Heart left ventricle (tissue), 16 donors: ENCODE results near the gene PCDH15. TPM values are rescaled to one million over a fixed set of nuclear protein-coding genes. Genes with fewer than 3 reads are reported as not detected.

Experiments
- ATAC-seq, 4 donors: fragments of 200-7000 bp; cut with Tn5 transposase; one replicate each; pipeline ENCODE4 v1.9.1; 2020 to 2022; ENCODE audit warnings: moderate library complexity in 4 of 4, mild to moderate bottlenecking in 3 of 4, moderate number of reproducible peaks in 1 of 4
- DNase-seq, 5 donors: peaks; one replicate each; pipeline ENCODE4 v3.0.0-alpha.2; 2020
- H3K27ac ChIP-seq, 12 donors: fragments of 200-600 bp; sonication (generic) in 4 of 12; one replicate each; pipeline versions ENCODE4 v1.5.0 to v1.8.0; 2016 to 2022; ENCODE audit warnings: mild to moderate bottlenecking in 2 of 12
- H3K27me3 ChIP-seq, 9 donors: fragments of 200-600 bp; sonication (generic) in 2 of 9; one replicate each; pipeline versions ENCODE4 v1.5.1 to v1.8.0; 2016 to 2022; ENCODE audit warnings: mild to moderate bottlenecking in 3 of 9
- H3K36me3 ChIP-seq, 9 donors: fragments of 200-600 bp; sonication (generic) in 2 of 9; one replicate each; pipeline versions ENCODE4 v1.5.0 to v1.8.0; 2018 to 2022; ENCODE audit warnings: mild to moderate bottlenecking in 2 of 9
- H3K4me1 ChIP-seq, 12 donors: fragments of 200-600 bp; sonication (generic) in 4 of 12; one replicate each; pipeline versions ENCODE4 v1.5.0 to v1.8.0; 2016 to 2022; ENCODE audit warnings: mild to moderate bottlenecking in 3 of 12
- H3K4me3 ChIP-seq, 12 donors: fragments of 200-600 bp; sonication (generic) in 4 of 12; one replicate each; pipeline versions ENCODE4 v1.5.0 to v1.8.0; 2017 to 2022; ENCODE audit warnings: mild to moderate bottlenecking in 9 of 12, moderate library complexity in 4 of 12
- H3K9me3 ChIP-seq, 12 donors: fragments of 200-600 bp; sonication (generic) in 4 of 12; one replicate each; pipeline versions ENCODE4 v1.5.0 to v1.8.0; 2016 to 2022; ENCODE audit warnings: mild to moderate bottlenecking in 1 of 12
- CTCF ChIP-seq, 12 donors: fragments of 200-600 bp; sonication (generic) in 4 of 12; IDR thresholded peaks; one replicate each; pipeline versions ENCODE4 v1.5.0 to v1.8.0; 2018 to 2022; ENCODE audit warnings: antibody characterized with exemption in 12 of 12, mild to moderate bottlenecking in 5 of 12
- POLR2A ChIP-seq, 2 donors: fragments of 450-650 bp; IDR thresholded peaks; one replicate each; pipeline ENCODE4 v1.6.1; 2017; ENCODE audit warnings: antibody characterized with exemption in 2 of 2, mild to moderate bottlenecking in 2 of 2, moderate library complexity in 2 of 2
- WGBS, 4 donors: extraction: QIAGEN DNeasy Blood & Tissue Kit in 2 of 4; methylation state at CpG; one replicate each; pipeline versions ENCODE4 v1.1.5 to v1.1.7; 2013 to 2018; 5-methylcytosine and 5-hydroxymethylcytosine counted together
- intact Hi-C, 10 donors: fragments of 100-400 bp; cut with DNase I; formaldehyde crosslinking; loops; one replicate each; pipeline versions ENCODE4 v1.11.1 to v1.14.2; 2022
- polyA plus RNA-seq, 2 donors: library from polyadenylated mRNA; stranded (reverse); fragments of 200-250 nt; gene quantifications; one replicate each; pipeline ENCODE4 v1.2.3, GENCODE V29; 2013
- total RNA-seq, 9 donors: library from RNA; depleted of rRNA in 2 of 9; stranded (reverse); fragments of >200 nt in 2 of 9; fragmentation: NEBNext Ultra II Directional in 3 of 9; extraction: Animal tissue kit (Norgen Biotek cat#: 25700) in 3 of 9; gene quantifications; one replicate each; pipeline versions ENCODE4 v1.1.0 to v1.2.4, GENCODE V29; 2016 to 2023
- donor health status: ischemic (EF 13 %, LVEDD 7.1; RV severe dilation, severe dysfunction).
- donor health status: healthy with polysubstance abuse.
- donor health status: DM: no; HTN: yes; CAD: no.
- donor health status: DM: no; HTN: no; CAD: no.
- donor health status: ischemic (EF 25% LVEDD 6.9; RV normal size, moderate dysfunction).
- donor health status: ischemic (EF 25% LVEDD 5.7; RV mildly dilated, moderate dysfunction).
- donor health status: healthy.
- donor health status: DM: yes; HTN: yes; CAD: no.
- donor health status: ischemic (EF 35%, LVEDD 5.7; RV mildly dilated, moderate dysfunction).
- donor health status: nonischemic (EF 11% LVEDD 7.7; RV severe dilation, severe dysfunction).
- donor health status: DM: yes; HTN: yes; CAD: no.
- donor health status: PGD.
- donor health status: ischemic (EF 29% LVEDD 5.4; RV normal size, mild dysfunction).
- donor health status: nonischemic (EF 23%, LVEDD 6.1; RV moderate dilation, normal function).

PCDH15 gene
- total and polyA plus RNA-seq, 11 donors, result 0.04 to 0.93 (median 0.13) TPM; not detected in 3

GRCh38 chr10:54259104-54259503 is 541.9 kb downstream of the PCDH15 start:
- H3K4me3 ChIP-seq, result no peak overlapping the region
- no peak overlapping the region for H3K27ac ChIP-seq
- ATAC-seq (peak in 2 of 4 donors; percentile 34 to 71), DNase-seq (no peak)
- intact Hi-C loops, result no loop called here
- WGBS, 4 donors, result 32 to 37% (median 33%) methylated on average over 2 of the region's 2 CpGs
- no peaks in the 10 kb centered on the region for H3K36me3 ChIP-seq
- TF ChIP-seq CTCF (IDR thresholded peaks at IDR 0.05) (no peak), POLR2A (IDR thresholded peaks at IDR 0.05) (no peak)
- no peaks in the 10 kb centered on the region for H3K9me3 ChIP-seq
- H3K27me3 ChIP-seq, result no peaks in the 10 kb centered on the region
- no peaks in the 10 kb centered on the region for H3K4me1 ChIP-seq

- H3K27ac ChIP-seq, result no peak overlapping the region
- DNase-seq (no peak), ATAC-seq (no peak)
- H3K9me3 ChIP-seq, result peaks cover 0 to 29% (median 7%) of the 10 kb centered on the region in 12 donors
- no peaks in the 10 kb centered on the region for H3K4me1 ChIP-seq
- WGBS, 4 donors, result 46 to 50% (median 47%) methylated on average over 4 of the region's 4 CpGs
- H3K36me3 ChIP-seq, result no peaks in the 10 kb centered on the region
- TF ChIP-seq CTCF (IDR thresholded peaks at IDR 0.05) (no peak), POLR2A (IDR thresholded peaks at IDR 0.05) (no peak)
- intact Hi-C loops, result no loop called here
- H3K4me3 ChIP-seq, result no peak overlapping the region
- no peaks in the 10 kb centered on the region for H3K27me3 ChIP-seq
These were observed 566.2 kb downstream of the PCDH15 start for GRCh38 chr10:54234832-54235231.

GRCh38 chr10:54203401-54203800 is 597.6 kb downstream of the PCDH15 start:
- TF ChIP-seq CTCF (IDR thresholded peaks at IDR 0.05) (no peak), POLR2A (IDR thresholded peaks at IDR 0.05) (no peak)
- no peak for ATAC-seq
- Histone ChIP-seq H3K4me3 (no peak overlapping the region), H3K9me3 (no peaks in the 10 kb centered on the region), H3K27me3 (no peaks in the 10 kb centered on the region), H3K36me3 (no peaks in the 10 kb centered on the region), H3K4me1 (no peaks in the 10 kb centered on the region), H3K27ac (no peak overlapping the region)
- WGBS, 4 donors, result 68 to 93% (median 87%) methylated on average over 2 of the region's 2 CpGs
- intact Hi-C loops, result no loop called here
- DNase-seq, result no peak

- DNase-seq, result no peak
- Histone ChIP-seq H3K9me3 (peaks cover 0 to 7% (median 0%) of the 10 kb centered on the region in 12 donors), H3K4me3 (no peak overlapping the region), H3K27ac (no peak overlapping the region), H3K27me3 (no peaks in the 10 kb centered on the region), H3K36me3 (no peaks in the 10 kb centered on the region), H3K4me1 (no peaks in the 10 kb centered on the region)
- intact Hi-C loops, result no loop called here
- ATAC-seq, result no peak
- TF ChIP-seq POLR2A (IDR thresholded peaks at IDR 0.05) (no peak), CTCF (IDR thresholded peaks at IDR 0.05) (no peak)
- WGBS, 4 donors, result 39 to 75% (median 56%) methylated on average over 3 of the region's 3 CpGs
These were observed 603.0 kb downstream of the PCDH15 start for GRCh38 chr10:54198051-54198450.
